ENCODE data around the gene GORASP2.

DNA sequence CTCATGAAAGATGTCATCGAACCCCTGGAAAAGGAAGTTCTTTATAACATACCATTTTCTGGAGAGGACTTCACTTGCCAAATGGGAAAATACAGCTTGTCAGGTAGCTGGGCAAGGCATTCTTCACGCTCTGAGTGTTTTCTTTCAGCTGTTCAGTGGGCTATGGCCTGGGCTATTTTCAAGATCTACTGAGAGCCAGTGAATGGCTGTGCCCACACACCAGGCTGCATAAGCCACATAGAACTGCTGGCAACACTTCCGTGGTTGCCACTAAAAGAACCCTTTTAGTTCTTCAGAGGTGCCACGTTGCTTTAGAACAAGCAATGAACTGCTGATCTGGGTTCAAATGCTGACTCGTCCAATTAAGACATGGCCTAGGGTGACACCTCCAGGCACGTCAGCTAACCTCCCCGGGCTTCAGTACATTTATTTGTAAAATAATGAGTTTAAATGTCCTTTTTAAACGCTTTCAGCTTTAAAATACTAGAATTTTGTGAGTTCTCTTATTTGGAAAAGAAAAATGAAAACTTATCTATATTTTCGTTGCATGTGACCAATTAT, 36.6 kb upstream of the GORASP2 start:
- TF ChIP-seq USF2 (IDR thresholded peaks at IDR 0.05; ENCODE audit: low read depth, low read length) (no peak), CTCF (conservative IDR thresholded peaks at IDR 0.05; ENCODE audit: low read depth, low read length) (no peak), FOS (IDR thresholded peaks at IDR 0.05; ENCODE audit: low read depth, low read length) (no peak)
